Pancreas (tissue), 10 donors: ENCODE results near the gene QARS1. TPM values are rescaled to one million over a fixed set of nuclear protein-coding genes. Genes with fewer than 3 reads are reported as not detected.
A peak's percentile ranks its signal among the peaks of the same experiment; 100 is the strongest.

Experiments used
- ATAC-seq, 4 donors: fragments of 200-7000 bp; cut with Tn5 transposase; one replicate each; pipeline versions ENCODE4 v1.8.0 to v1.9.1; 2020; ENCODE audit warnings: mild to moderate bottlenecking in 4 of 4, moderate library complexity in 4 of 4
- DNase-seq, 6 donors: peaks; one replicate each; pipeline ENCODE4 v3.0.0-alpha.2; 2020
- FAIRE-seq: peaks from 2 replicates; lab custom pipeline; 2012; peaks lifted over from hg19 to GRCh38; lab: Jason Lieb, UNC
- H3K27ac ChIP-seq, 4 donors: fragments of 200-600 bp; sonication (generic); 1 replicate in 3 of 4; 2 replicates in 1 of 4; pipeline versions ENCODE4 v1.5.0 to v1.8.0; 2020
- H3K27me3 ChIP-seq, 4 donors: fragments of 200-600 bp; one replicate each; pipeline ENCODE4 v1.8.0; 2021
- H3K36me3 ChIP-seq, 3 donors: fragments of 200-600 bp; sonication (generic) in 1 of 3; one replicate each; pipeline versions ENCODE4 v1.5.0 to v1.8.0; 2020 to 2021
- H3K4me1 ChIP-seq, 3 donors: fragments of 200-600 bp; one replicate each; pipeline ENCODE4 v1.8.0; 2021
- H3K4me3 ChIP-seq, 4 donors: fragments of 200-600 bp; sonication (generic) in 2 of 4; one replicate each; pipeline versions ENCODE4 v1.5.0 to v1.8.0; 2020 to 2021
- H3K9me3 ChIP-seq, 4 donors: fragments of 200-600 bp; one replicate each; pipeline ENCODE4 v1.8.0; 2021
- CTCF ChIP-seq, 4 donors: fragments of 200-600 bp; sonication (generic) in 3 of 4; IDR thresholded peaks; one replicate each; pipeline versions ENCODE4 v1.5.0 to v1.8.0; 2021; ENCODE audit warnings: antibody characterized with exemption in 4 of 4
- WGBS, 2 donors: extraction: QIAGEN DNeasy Blood & Tissue Kit; methylation state at CpG; one replicate each; pipeline ENCODE4 v1.1.7; 2013; 5-methylcytosine and 5-hydroxymethylcytosine counted together
- intact Hi-C, 3 donors: fragments of 100-400 bp; cut with DNase I; formaldehyde crosslinking; loops; one replicate each; pipeline versions ENCODE4 v1.11.1 to v1.14.2; 2022
- polyA plus RNA-seq, 2 donors: library from polyadenylated mRNA; stranded (reverse); fragments of 200-250 nt; gene quantifications; one replicate each; pipeline ENCODE4 v1.2.3, GENCODE V29; 2013
- total RNA-seq, 6 donors: library from RNA; stranded (reverse); fragmentation: NEBNext Ultra II Directional in 4 of 6; extraction: Animal tissue kit (Norgen Biotek cat#: 25700) in 4 of 6; gene quantifications; one replicate each; pipeline versions ENCODE4 v1.2.1 to v1.2.4, GENCODE V29; 2021 to 2023
- donor health status: healthy with polysubstance abuse.
- donor health status: DM: no; HTN: no; CAD: no; lungs with moderate emphysema.
- donor health status: DM: no; HTN: no; CAD: no.
- donor health status: control.
- donor health status: control.
- donor health status: Bipolar disorder and iron deficiency.
- donor health status: DM: yes; HTN: yes; CAD: no.
- donor health status: DM: no; HTN: no; CAD: no.
- donor health status: DM: no; HTN: no; CAD: no.
- donor health status: DM: yes; HTN: yes; CAD: no.

Gene QARS1
- total and polyA plus RNA-seq, 8 donors: 82.0 to 213 (median 139) TPM

DNA sequence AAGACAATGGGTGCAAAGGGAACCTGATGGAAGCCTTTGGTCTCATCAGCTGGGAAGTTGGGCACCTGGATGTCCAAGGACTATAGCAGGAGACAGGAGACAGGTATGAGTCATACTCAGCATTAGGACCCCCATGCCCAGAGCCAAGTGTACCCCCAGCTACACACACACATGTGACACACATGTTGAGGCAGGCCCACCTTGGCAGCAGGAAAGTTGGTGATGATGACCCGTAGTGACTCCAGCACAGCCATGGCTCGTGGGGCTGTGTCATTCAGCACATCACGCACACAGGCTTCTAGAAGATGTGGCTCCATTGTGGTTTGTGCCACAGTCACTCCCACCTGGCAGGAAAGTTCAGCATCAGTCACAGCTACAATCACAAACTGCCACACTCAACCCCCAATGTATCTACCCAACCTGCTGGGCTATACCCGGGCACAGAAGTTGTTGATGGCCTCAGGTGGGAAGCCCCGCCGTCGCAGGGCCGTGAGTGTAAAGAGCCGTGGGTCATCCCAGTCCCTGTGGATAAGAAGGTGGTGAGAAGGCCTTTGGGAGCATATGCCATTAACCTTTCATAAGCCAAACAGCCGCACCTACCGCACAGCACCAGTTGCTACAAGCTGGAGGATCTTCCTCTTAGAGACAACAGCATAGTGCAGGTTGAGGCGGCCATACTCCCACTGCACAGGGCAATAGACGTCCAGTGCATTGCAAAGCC lies 5.5 kb downstream of the QARS1 start:
- Histone ChIP-seq H3K4me1 (peaks cover 0 to 12% (median 7%) of the 10 kb centered on the region in 3 donors), H3K27me3 (no peaks in the 10 kb centered on the region), H3K4me3 (no peak overlapping the region), H3K27ac (no peak overlapping the region), H3K9me3 (no peaks in the 10 kb centered on the region), H3K36me3 (peaks cover 3 to 46% (median 23%) of the 10 kb centered on the region in 3 donors)
- DNase-seq (peak in 1 of 6 donors; percentile 11), ATAC-seq (no peak), FAIRE-seq (no peak)
- intact Hi-C loops: loop anchor here in 1 of 3 donors (10.0 kb wide), 1 partner anchor 74 kb away; the partner anchor contains the start of genes IMPDH2 and NDUFAF3
- no peak for TF ChIP-seq CTCF (IDR thresholded peaks at IDR 0.05)
- 91 to 94% methylated on average over 13 of the region's 13 CpGs for whole genome bisulfite sequencing, 2 donors

DNA sequence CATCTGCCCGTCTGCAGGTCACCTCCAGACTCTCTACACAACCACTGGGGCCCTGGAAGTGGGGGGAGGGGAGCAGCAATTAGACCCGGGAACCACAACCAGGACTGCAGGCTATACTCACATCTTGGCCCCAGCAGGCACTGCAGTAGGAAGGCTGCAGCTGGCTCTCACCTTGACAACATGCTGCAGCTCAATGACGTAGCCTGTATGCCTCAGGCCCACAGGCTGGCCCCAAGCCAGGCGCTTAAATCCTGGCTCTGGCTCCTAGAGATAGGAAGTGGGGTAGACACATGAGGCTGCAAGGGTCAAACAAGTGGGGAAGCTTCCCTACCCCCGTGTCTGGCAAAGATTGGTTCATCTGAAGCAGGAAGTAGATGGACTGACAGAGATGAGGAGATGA lies 6.1 kb downstream of the QARS1 start:
- no peak for ATAC-seq
- H3K4me3 ChIP-seq: no peak overlapping the region
- no peak overlapping the region for H3K27ac ChIP-seq
- H3K4me1 ChIP-seq: peaks cover 0 to 7% (median 2%) of the 10 kb centered on the region in 3 donors
- no peaks in the 10 kb centered on the region for H3K27me3 ChIP-seq
- no peak for TF ChIP-seq CTCF (IDR thresholded peaks at IDR 0.05)
- DNase-seq: peak in 2 of 6 donors; percentile 43 to 53
- H3K36me3 ChIP-seq: peaks cover 3 to 46% (median 23%) of the 10 kb centered on the region in 3 donors
- no peaks in the 10 kb centered on the region for H3K9me3 ChIP-seq
- FAIRE-seq: no peak
- intact Hi-C loops: loop anchor here in 1 of 3 donors (10.0 kb wide), 1 partner anchor 74 kb away; the partner anchor contains the start of genes IMPDH2 and NDUFAF3
- WGBS, 2 donors: 36 to 39% methylated on average over 5 of the region's 5 CpGs

DNA sequence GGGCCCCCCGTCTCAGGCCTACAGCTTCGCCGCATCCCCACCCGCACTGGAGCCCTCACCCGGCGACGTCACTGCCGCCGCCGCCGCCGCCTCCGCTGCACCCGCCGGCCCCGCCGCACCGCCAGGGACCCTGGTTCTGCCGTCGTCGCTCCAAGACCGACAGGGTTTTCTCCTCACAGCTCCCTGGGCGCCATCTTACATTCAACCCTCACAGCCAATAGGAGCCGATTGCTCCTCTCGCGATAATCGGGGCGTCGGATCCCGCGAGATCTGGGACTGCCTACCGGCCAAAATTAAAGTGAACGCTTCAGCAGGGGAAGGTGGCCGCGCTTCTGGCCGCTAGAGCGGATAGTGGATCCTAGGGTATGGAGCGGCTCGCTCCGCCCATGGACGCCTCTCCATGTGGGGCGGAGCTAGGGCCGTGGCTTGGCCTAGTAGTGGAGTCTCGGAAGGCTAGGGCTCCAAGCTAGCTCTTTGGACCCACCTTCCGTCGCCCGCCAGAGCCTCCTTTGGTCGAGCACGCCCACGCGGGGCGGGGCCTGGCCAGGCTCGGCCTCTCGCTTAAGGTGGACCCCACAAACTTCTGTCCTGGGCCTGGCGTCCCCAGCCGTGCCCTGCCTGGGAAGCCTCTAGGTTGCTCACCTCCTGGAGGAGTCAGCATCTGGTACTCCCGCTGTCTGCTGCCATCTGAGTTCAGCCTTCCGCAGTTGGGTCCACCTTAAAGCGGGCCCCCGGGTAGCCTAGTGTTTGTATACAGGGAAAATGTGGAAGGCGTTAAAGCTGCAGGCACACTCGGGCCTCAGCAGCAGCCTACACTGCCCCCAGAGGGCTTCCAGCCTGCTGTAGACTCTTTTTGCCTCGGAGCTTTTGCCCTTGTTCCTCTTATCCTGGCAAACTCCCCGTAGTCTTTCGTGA lies 10.4 kb downstream of the QARS1 start, which contains the start of gene QRICH1:
Gene QRICH1, minus strand, starts transcription at position 219 of the 915 bp plus-strand sequence. CDS start 17,054 bp downstream, outside the sequence.
- peaks cover 12 to 29% (median 13%) of the 10 kb centered on the region in 3 donors for H3K4me1 ChIP-seq
- peaks cover 0 to 16% (median 0%) of the 10 kb centered on the region in 3 donors for H3K36me3 ChIP-seq
- ATAC-seq: peak; percentile 90 to 95 (median 91)
- WGBS, 2 donors: 0 to 1% methylated on average over 61 to 65 of the region's 65 CpGs
- H3K4me3 ChIP-seq: peak within 1 kb of the TSS; percentile 83 to 99 (median 86)
- H3K9me3 ChIP-seq: no peaks in the 10 kb centered on the region
- DNase-seq: peak; percentile 95 to 99 (median 97)
- H3K27ac ChIP-seq: peak within 1 kb of the TSS; percentile 81 to 94 (median 89)
- H3K27me3 ChIP-seq: no peaks in the 10 kb centered on the region
- intact Hi-C loops: loop anchor here in 1 of 3 donors (10.0 kb wide), 1 partner anchor 69 kb away; the partner anchor contains the start of genes IMPDH2 and NDUFAF3
- peak in 2 of 4 donors; percentile 7 to 35 for TF ChIP-seq CTCF (IDR thresholded peaks at IDR 0.05)
- FAIRE-seq: no peak

- FAIRE-seq: no peak
- H3K27me3 ChIP-seq: no peaks in the 10 kb centered on the region
- 0% methylated on average over 59 to 86 of the region's 86 CpGs for WGBS, 2 donors
- H3K27ac ChIP-seq: peak overlapping the region; percentile 81 to 94 (median 89)
- peak; percentile 56 to 84 (median 68) for DNase-seq
- peak; percentile 47 to 66 (median 57) for ATAC-seq
- no peak for TF ChIP-seq CTCF (IDR thresholded peaks at IDR 0.05)
- peaks cover 0 to 7% (median 0%) of the 10 kb centered on the region in 3 donors for H3K36me3 ChIP-seq
- H3K4me3 ChIP-seq: peak overlapping the region; percentile 83 to 99 (median 86)
- intact Hi-C loops: loop anchor here in 1 of 3 donors (10.0 kb wide), 1 partner anchor 68 kb away; the partner anchor contains the start of genes IMPDH2 and NDUFAF3
- H3K9me3 ChIP-seq: no peaks in the 10 kb centered on the region
- H3K4me1 ChIP-seq: peaks cover 12 to 29% (median 13%) of the 10 kb centered on the region in 3 donors
Observed at GRCh38 chr3:49092938-49093852, 11.4 kb downstream of the QARS1 start.
